HG03460 (cell line): Measurements from ENCODE around the gene FUT2.
"Not testable (repeated sequence)": the region's sequence is repeated elsewhere in the genome, so short reads cannot be mapped to it uniquely, and the experiment has no call there.

Experiments
- ATAC-seq: cut with Tn5 transposase; IDR thresholded peaks from one replicate; pipeline ENCODE4 v1.9.1; 2021; ENCODE audit not compliant: unreplicated experiment

FUT2 gene

GRCh38 chr19:48670699-48671445 is 24.9 kb upstream of the FUT2 start:
- no peak for ATAC-seq

DNA sequence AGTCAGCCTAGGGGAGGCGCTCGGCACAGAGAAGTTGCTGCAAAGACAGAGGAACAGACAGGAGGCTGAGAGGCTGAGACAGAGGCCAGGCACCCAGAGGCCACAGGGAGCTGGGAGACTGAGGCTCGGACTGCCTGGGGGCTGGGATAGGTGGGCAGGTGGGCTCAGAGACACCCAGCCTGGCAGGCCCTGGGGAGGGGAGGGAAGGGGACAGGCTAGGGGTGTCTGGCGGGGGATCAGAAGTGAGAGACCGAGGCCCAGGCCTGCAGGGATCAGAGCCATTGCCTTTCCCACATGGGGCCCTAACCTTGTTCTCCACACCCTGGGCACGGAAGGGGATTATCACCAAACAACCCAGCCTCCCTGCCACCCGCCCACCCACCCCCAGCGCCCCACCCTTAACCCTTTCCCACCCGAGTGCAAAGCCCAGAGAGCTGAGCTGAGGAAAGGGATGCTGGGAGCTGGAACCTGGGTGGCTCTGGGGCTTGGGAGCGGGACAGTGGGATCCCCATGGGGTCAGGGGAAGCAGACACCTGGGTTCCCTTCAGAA is 24.2 kb upstream of the FUT2 start:
- ATAC-seq: no peak

DNA sequence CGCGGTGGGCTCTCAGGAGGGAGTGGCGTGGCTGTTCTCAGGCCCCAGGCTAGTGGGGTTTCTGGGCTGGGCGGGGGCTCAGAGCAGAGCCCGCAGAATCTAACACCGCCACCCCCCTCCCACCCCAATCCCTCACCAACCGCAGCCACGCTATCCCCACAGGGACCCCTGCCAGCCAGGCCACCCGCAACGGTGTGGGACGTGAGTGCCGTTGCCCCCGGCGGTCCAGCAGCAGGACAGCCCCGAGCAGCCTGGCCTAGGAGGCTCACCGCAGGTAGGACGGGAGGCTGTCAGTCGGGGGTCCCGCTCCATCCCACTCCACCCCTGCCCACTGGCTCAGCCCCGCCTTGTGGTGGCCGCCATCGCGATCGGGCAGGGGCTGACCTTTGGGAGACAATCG is 22.8 kb upstream of the FUT2 start, which contains the start of gene NTN5:
Gene NTN5 (minus strand): TSS at position 24 of the 400 bp plus-strand sequence. CDS start 2,031 bp downstream, outside the sequence.
- no peak for ATAC-seq

GRCh38 chr19:48673436-48674100 is 22.2 kb upstream of the FUT2 start:
- ATAC-seq: no peak

DNA sequence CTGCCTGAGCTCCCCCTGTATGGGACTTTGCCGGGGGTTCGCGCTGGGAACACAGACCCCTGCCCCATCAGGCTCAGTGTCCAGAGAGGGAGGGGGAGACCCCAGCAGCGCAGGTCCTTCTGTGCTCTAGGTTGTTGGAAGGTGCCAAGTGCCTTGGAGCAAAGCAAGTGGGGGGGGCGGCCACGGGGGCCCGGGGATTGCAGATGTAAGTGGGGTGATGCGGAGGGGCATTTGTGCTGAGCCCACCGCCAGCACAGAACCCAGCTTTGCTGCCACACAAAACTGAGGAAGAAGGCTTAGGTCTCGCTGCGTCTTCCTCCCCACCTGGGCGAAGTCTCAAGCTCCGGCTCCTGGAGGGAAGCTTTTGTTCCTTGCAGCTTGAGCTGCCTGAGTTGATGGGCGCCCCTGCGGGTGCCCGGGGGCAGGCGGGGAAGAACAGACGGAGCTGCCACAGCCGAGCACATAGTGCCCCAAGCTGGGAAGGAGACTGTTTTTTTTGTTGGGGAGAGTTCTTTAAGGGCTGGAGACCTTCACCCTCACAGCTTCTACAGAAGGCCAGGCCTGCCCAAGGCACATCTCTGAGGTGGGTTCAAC is 21.5 kb upstream of the FUT2 start:
- ATAC-seq: no peak

GRCh38 chr19:48674921-48675824 is 20.6 kb upstream of the FUT2 start:
- no peak for ATAC-seq

DNA sequence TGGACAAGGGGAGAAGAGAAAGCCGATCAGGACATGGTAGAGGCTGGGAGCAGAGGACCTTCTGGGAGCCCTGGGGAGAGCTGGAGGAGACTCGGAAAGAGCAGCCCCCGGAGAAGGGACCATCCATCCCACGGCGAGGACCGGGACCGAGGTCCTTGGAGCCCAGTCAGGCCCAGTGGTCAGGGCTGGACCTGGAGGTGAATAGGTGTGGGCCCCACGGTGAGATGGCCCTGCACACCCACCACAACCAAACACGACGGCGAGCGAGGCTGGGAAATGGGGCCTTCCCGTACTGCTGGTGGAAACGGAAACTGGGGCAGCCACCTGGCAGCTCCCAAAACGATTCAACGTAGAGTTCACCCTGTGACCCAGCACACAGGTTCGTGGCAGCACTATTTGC is 19.3 kb upstream of the FUT2 start:
- ATAC-seq: no peak

DNA sequence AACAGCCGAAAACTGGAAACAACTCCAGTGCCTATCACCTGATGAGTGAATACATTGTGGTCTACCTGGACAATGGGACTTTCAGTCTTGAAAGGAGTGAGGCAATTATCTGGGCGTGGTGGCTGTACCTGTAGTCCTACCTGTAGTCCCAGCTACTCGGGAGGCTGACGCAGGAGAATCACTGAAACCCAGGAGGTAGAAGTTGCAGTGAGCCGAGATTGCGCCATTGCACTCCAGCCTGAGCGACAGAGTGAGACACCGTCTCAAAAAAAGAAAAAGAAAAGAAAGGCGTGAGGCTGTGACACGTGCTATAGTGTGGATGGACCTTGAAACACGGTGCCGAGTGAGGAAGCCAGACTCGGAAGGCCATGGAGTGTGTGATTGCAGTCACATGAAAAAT is 18.9 kb upstream of the FUT2 start:
- ATAC-seq: no peak

- no peak for ATAC-seq
Observed at GRCh38 chr19:48678201-48678600, 17.6 kb upstream of the FUT2 start.

DNA sequence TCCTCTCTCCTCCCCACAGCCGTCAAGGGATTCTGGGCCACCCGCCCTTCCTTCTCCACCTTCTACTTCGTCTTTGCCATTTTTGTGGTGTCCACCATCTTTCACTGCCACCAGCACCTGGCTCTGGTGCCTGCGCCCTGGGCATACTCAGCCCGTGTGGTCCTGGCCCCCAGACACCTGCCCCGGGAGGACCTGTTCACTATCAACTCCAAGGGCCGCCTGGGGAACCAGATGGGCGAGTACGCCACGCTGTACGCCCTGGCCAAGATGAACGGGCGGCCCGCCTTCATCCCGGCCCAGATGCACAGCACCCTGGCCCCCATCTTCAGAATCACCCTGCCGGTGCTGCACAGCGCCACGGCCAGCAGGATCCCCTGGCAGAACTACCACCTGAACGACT is 15.8 kb upstream of the FUT2 start:
- not testable (repeated sequence) for ATAC-seq

- ATAC-seq: no peak
Observed at GRCh38 chr19:48680436-48681126, 15.2 kb upstream of the FUT2 start.

- ATAC-seq: no peak
Observed at GRCh38 chr19:48681127-48681470, 14.7 kb upstream of the FUT2 start.

DNA sequence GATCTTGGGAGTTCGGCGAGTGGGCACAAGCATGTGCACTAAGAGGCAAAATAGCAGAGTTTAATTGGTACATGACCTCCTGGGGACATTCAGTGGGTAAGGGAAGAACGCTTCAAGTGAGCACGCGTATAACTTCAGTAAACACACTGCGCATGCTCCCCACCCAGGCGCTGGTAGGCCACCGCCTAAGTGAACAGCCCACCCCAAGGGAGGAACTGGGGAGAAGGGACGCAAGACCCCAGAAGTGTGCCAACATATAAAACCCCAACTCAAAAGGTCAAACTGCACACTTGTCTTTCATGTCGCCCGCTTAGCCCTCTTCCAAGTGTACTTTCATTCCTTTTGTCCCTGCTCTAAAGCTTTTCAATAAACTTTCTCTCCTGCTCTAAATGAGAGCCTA is 12.4 kb upstream of the FUT2 start:
- ATAC-seq: no peak

- ATAC-seq: no peak
Observed at GRCh38 chr19:48685583-48685982, 10.2 kb upstream of the FUT2 start.

DNA sequence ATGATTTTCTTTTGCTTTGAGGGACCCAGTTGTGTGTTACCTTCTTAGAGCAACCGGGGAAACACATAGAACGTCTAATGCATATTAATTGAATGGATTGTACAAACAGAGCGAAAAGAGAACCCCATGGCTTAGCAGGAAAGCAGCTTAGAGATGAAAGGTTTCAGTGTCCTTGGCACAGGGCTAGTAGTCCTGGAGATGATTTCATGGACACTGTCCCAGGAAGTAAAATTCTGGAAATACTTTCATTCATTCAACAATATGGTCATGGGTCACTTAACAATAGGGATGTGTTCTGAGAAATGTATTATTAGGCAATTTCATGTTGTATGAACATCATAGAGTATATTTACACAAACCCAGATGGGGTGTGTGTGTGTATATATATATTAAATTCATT is 9.7 kb upstream of the FUT2 start:
- ATAC-seq: no peak

- not testable (repeated sequence) for ATAC-seq
Observed at GRCh38 chr19:48686637-48687036, 9.1 kb upstream of the FUT2 start.

GRCh38 chr19:48687776-48688175 is 8.0 kb upstream of the FUT2 start:
- no peak for ATAC-seq

- no peak for ATAC-seq
Observed at GRCh38 chr19:48689449-48689848, 6.3 kb upstream of the FUT2 start.

DNA sequence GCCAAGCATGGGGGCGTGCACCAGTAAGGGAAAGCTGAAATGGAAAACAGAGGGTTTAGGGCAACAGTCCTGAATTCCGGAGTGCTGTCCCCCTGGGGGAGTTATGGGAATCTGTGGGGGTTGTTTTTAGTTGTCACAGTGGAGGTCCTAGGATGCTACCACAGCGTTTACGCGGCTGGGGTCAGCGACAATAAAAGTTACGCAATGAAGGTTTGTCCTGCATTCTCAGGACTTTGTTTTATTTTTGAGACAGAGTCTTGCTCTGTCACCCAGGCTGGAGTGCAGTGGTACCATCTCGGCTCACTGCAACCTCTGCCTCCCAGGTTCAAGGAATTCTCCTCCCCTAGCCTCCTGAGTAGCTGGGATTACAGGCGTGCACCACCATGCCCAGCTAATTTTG is 2.1 kb upstream of the FUT2 start:
- ATAC-seq: not testable (repeated sequence)

- no peak for ATAC-seq
Observed at GRCh38 chr19:48696353-48697010, 711 bp downstream of the FUT2 start.
